HG03432 (cell line): ENCODE data around the gene AUTS2.
"Not testable (repeated sequence)": the region's sequence is repeated elsewhere in the genome, so short reads cannot be mapped to it uniquely, and the experiment has no call there.

Source experiments
- ATAC-seq: cut with Tn5 transposase; IDR thresholded peaks from one replicate; pipeline ENCODE4 v1.9.1; 2021; ENCODE audit warnings: mild to moderate bottlenecking, moderate library complexity; ENCODE audit not compliant: unreplicated experiment

AUTS2 gene

GRCh38 chr7:70594885-70595284 lies 996.6 kb downstream of the AUTS2 start:
- not testable (repeated sequence) for ATAC-seq

- ATAC-seq, result peak; percentile 23
These were observed 997.1 kb downstream of the AUTS2 start for GRCh38 chr7:70595370-70595754.

GRCh38 chr7:70595755-70596597 lies 997.7 kb downstream of the AUTS2 start:
- ATAC-seq, result peak; percentile 76

- ATAC-seq, result no peak
These were observed 998.3 kb downstream of the AUTS2 start for GRCh38 chr7:70596598-70596913.

- no peak for ATAC-seq
These were observed 998.8 kb downstream of the AUTS2 start for GRCh38 chr7:70597066-70597465.

GRCh38 chr7:70598976-70599375 lies 1000.7 kb downstream of the AUTS2 start:
- ATAC-seq, result no peak

GRCh38 chr7:70599446-70600190 lies 1001.3 kb downstream of the AUTS2 start:
- ATAC-seq, result no peak

GRCh38 chr7:70600993-70601392 lies 1002.7 kb downstream of the AUTS2 start:
- no peak for ATAC-seq

- ATAC-seq, result no peak
These were observed 1003.8 kb downstream of the AUTS2 start for GRCh38 chr7:70602117-70602516.

- no peak for ATAC-seq
These were observed 1009.0 kb downstream of the AUTS2 start for GRCh38 chr7:70607281-70607680.

GRCh38 chr7:70607759-70608158 lies 1009.5 kb downstream of the AUTS2 start:
- no peak for ATAC-seq

- no peak for ATAC-seq
These were observed 1010.0 kb downstream of the AUTS2 start for GRCh38 chr7:70608229-70608628.

GRCh38 chr7:70612811-70613210 lies 1014.5 kb downstream of the AUTS2 start:
- ATAC-seq, result no peak

- ATAC-seq, result peak; percentile 69
These were observed 1016.2 kb downstream of the AUTS2 start for GRCh38 chr7:70614237-70615045.

- ATAC-seq, result no peak
These were observed 1016.9 kb downstream of the AUTS2 start for GRCh38 chr7:70615066-70615606.

GRCh38 chr7:70616211-70616610 lies 1017.9 kb downstream of the AUTS2 start:
- no peak for ATAC-seq

GRCh38 chr7:70616821-70617220 lies 1018.5 kb downstream of the AUTS2 start:
- no peak for ATAC-seq

GRCh38 chr7:70618020-70618551 lies 1019.8 kb downstream of the AUTS2 start:
- ATAC-seq, result no peak

- no peak for ATAC-seq
These were observed 1020.9 kb downstream of the AUTS2 start for GRCh38 chr7:70619130-70619529.

GRCh38 chr7:70619659-70620058 lies 1021.4 kb downstream of the AUTS2 start:
- no peak for ATAC-seq
